Nephron progenitor cell (in vitro differentiated cells): ENCODE data around the gene IDI2.

Experiments
- DNase-seq: peaks from one replicate; pipeline ENCODE4 v3.0.0; 2021
- H3K27ac Mint-ChIP-seq: 2 replicates; pipeline ENCODE4 v1.8.0; 2021; ENCODE audit warnings: mild to moderate bottlenecking, moderate library complexity, mixed read lengths
- H3K27me3 Mint-ChIP-seq: 2 replicates; pipeline ENCODE4 v1.8.0; 2021; ENCODE audit warnings: mild to moderate bottlenecking, low read depth, mixed read lengths; ENCODE audit not compliant: poor library complexity
- H3K36me3 Mint-ChIP-seq: 2 replicates; pipeline ENCODE4 v1.8.0; 2021; ENCODE audit warnings: low read depth, mixed read lengths
- H3K4me1 Mint-ChIP-seq: 2 replicates; pipeline ENCODE4 v1.8.0; 2021; ENCODE audit warnings: mixed read lengths
- H3K4me3 Mint-ChIP-seq: 2 replicates; pipeline ENCODE4 v1.8.0; 2021; ENCODE audit warnings: mild to moderate bottlenecking, moderate library complexity, mixed read lengths
- H3K9me3 Mint-ChIP-seq: 2 replicates; pipeline ENCODE4 v1.8.0; 2021; ENCODE audit warnings: mild to moderate bottlenecking, moderate library complexity, mixed read lengths
- CTCF ChIP-seq: fragments of 200-600 bp; sonication (generic); IDR thresholded peaks from 2 replicates; pipeline ENCODE4 v1.5.0; 2021; ENCODE audit warnings: antibody characterized with exemption

The IDI2 gene

GRCh38 chr10:970311-971149 lies 55.1 kb downstream of the IDI2 start:
- DNase-seq, result no peak
- TF ChIP-seq CTCF, result no peak
- Mint-ChIP-seq H3K36me3 (peaks cover 7% of the 10 kb centered on the region), H3K27me3 (peaks cover 55% of the 10 kb centered on the region), H3K9me3 (peaks cover 28% of the 10 kb centered on the region), H3K4me1 (peaks cover 44% of the 10 kb centered on the region), H3K27ac (peak overlapping the region; percentile 64), H3K4me3 (peak overlapping the region; percentile 26)

DNA sequence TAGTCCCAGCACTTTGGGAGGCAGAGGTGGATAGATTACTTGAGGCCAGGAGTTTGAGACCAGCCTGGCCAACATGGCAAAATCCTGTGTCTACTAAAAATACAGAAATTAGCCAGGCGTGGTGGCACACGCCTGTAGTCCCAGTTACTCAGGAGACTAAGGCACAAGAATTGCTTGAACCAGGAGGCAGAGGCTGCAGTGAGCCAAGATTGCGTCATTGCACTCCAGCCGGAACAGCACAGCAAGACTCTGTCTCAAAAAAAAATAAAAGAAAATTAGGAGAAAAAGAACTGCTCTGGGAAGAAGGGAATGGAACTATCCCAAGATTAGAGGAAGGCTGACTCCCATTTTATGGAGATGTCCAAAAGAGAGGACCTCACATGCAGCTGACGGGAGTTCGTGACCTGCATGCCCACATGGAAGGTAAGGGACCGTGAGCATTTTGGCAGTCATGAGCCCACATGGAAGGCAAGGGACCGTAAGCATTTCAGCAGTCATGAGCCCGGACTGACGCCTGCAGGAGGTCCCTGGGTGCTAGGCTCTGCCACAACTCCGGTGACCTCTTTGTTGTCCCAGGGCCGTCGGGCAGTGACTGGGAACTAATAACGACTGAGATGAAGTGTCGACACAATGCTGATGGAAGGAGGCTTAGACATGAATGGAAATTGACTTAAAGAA lies 56.0 kb downstream of the IDI2 start:
- Mint-ChIP-seq H3K4me1 (peaks cover 51% of the 10 kb centered on the region), H3K27ac (peak overlapping the region; percentile 37), H3K4me3 (no peak overlapping the region), H3K36me3 (peaks cover 7% of the 10 kb centered on the region), H3K27me3 (peaks cover 61% of the 10 kb centered on the region), H3K9me3 (peaks cover 24% of the 10 kb centered on the region)
- TF ChIP-seq CTCF, result no peak
- no peak for DNase-seq
